ENCODE results near the gene PSG4.

DNA sequence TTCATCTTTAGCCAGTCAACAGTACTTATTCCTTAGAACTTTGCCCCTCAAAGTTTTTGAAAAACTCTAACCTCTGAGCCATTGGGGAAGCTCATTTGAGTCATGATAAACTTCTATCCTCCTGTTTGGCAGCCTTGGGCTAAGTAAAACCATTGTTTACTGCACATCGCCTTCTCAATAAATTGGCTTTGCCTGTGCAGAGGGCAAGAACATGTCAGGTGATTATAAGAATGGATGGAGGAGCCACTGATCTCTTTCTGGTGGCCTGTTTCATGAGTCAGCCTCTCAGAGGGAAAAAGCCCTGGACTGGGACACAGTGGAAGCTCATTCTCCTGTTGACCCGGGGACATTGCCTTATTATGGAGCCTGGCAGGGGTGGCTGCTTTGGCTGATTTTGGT, 19.4 kb upstream of the PSG4 start:
- no peak for TF ChIP-seq POLR2AphosphoS5 (IDR thresholded peaks at IDR 0.05; ENCODE audit: low read depth)
- TF ChIP-seq, protein P1, sequence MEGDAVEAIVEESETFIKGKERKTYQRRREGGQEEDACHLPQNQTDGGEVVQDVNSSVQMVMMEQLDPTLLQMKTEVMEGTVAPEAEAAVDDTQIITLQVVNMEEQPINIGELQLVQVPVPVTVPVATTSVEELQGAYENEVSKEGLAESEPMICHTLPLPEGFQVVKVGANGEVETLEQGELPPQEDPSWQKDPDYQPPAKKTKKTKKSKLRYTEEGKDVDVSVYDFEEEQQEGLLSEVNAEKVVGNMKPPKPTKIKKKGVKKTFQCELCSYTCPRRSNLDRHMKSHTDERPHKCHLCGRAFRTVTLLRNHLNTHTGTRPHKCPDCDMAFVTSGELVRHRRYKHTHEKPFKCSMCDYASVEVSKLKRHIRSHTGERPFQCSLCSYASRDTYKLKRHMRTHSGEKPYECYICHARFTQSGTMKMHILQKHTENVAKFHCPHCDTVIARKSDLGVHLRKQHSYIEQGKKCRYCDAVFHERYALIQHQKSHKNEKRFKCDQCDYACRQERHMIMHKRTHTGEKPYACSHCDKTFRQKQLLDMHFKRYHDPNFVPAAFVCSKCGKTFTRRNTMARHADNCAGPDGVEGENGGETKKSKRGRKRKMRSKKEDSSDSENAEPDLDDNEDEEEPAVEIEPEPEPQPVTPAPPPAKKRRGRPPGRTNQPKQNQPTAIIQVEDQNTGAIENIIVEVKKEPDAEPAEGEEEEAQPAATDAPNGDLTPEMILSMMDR (conservative IDR thresholded peaks at IDR 0.05; ENCODE audit: low read depth in 2 of 2): no peak
- TF ChIP-seq, protein P2, sequence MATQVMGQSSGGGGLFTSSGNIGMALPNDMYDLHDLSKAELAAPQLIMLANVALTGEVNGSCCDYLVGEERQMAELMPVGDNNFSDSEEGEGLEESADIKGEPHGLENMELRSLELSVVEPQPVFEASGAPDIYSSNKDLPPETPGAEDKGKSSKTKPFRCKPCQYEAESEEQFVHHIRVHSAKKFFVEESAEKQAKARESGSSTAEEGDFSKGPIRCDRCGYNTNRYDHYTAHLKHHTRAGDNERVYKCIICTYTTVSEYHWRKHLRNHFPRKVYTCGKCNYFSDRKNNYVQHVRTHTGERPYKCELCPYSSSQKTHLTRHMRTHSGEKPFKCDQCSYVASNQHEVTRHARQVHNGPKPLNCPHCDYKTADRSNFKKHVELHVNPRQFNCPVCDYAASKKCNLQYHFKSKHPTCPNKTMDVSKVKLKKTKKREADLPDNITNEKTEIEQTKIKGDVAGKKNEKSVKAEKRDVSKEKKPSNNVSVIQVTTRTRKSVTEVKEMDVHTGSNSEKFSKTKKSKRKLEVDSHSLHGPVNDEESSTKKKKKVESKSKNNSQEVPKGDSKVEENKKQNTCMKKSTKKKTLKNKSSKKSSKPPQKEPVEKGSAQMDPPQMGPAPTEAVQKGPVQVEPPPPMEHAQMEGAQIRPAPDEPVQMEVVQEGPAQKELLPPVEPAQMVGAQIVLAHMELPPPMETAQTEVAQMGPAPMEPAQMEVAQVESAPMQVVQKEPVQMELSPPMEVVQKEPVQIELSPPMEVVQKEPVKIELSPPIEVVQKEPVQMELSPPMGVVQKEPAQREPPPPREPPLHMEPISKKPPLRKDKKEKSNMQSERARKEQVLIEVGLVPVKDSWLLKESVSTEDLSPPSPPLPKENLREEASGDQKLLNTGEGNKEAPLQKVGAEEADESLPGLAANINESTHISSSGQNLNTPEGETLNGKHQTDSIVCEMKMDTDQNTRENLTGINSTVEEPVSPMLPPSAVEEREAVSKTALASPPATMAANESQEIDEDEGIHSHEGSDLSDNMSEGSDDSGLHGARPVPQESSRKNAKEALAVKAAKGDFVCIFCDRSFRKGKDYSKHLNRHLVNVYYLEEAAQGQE (IDR thresholded peaks at IDR 0.05; ENCODE audit: unreplicated experiment): no peak

All from GM23338 (cell line).